ENCODE measurements around the gene PSMB5. TPM values are rescaled to one million over a fixed set of nuclear protein-coding genes. Genes with fewer than 3 reads are reported as not detected.
"Not testable (repeated sequence)": the region's sequence is repeated elsewhere in the genome, so short reads cannot be mapped to it uniquely, and the experiment has no call there.

PSMB5 gene
- total RNA-seq, 3 donors from 2014 or later (not counting 1 experiment from before 2014, with no cell fraction given), result 15.7 to 19.1 (median 16.4) TPM

DNA sequence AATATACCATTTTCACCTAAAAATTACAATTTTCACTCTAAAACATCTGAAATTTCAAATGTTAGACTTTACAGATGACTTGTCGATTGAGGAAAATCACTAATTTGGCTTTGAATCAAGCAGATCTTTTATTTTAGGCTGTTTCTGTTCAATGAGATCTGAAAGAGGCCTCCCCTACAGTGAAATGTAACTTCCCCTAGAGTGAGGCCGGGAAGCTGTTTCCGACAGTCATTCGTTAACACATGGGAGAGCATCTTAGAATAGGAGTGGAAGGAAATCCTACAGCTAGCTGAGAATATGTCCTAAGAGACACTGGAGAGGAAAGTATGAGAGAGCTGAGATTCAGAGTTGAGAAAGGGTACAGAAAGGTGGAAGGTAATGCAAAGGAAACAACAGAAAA lies 19.1 kb downstream of the PSMB5 start:
- Mint-ChIP-seq H3K27ac (no peak overlapping the region), H3K9me3 (no peaks in the 10 kb centered on the region), H3K4me3 (no peak overlapping the region), H3K4me1 (no peaks in the 10 kb centered on the region), H3K27me3 (ENCODE audit: low read depth in 2 of 2) (no peaks in the 10 kb centered on the region), H3K36me3 (no peaks in the 10 kb centered on the region)
- no peaks in the 10 kb centered on the region for H3K9me3 ChIP-seq (ENCODE audit: control insufficient read depth, insufficient read depth, low read length)
- DNase-seq (no peak), ATAC-seq (no peak)
- intact Hi-C loops (cut with micrococcal nuclease), result no loop called here
- H3K27me3 ChIP-seq (ENCODE audit: control insufficient read depth, insufficient read depth, low read length), result no peaks in the 10 kb centered on the region
- H3K27ac ChIP-seq (ENCODE audit: low read length), result no peak overlapping the region
- TF ChIP-seq, protein P1, sequence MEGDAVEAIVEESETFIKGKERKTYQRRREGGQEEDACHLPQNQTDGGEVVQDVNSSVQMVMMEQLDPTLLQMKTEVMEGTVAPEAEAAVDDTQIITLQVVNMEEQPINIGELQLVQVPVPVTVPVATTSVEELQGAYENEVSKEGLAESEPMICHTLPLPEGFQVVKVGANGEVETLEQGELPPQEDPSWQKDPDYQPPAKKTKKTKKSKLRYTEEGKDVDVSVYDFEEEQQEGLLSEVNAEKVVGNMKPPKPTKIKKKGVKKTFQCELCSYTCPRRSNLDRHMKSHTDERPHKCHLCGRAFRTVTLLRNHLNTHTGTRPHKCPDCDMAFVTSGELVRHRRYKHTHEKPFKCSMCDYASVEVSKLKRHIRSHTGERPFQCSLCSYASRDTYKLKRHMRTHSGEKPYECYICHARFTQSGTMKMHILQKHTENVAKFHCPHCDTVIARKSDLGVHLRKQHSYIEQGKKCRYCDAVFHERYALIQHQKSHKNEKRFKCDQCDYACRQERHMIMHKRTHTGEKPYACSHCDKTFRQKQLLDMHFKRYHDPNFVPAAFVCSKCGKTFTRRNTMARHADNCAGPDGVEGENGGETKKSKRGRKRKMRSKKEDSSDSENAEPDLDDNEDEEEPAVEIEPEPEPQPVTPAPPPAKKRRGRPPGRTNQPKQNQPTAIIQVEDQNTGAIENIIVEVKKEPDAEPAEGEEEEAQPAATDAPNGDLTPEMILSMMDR (IDR thresholded peaks at IDR 0.05), result no peak
- WGBS (ENCODE audit: insufficient coverage), result 76% methylated on average over 4 of the region's 4 CpGs
- H3K4me3 ChIP-seq (ENCODE audit: low read length), result no peak overlapping the region
- no peaks in the 10 kb centered on the region for H3K4me1 ChIP-seq (ENCODE audit: control insufficient read depth, insufficient read depth, low read length)
- no peaks in the 10 kb centered on the region for H3K36me3 ChIP-seq (ENCODE audit: control insufficient read depth, insufficient read depth, low read length)

DNA sequence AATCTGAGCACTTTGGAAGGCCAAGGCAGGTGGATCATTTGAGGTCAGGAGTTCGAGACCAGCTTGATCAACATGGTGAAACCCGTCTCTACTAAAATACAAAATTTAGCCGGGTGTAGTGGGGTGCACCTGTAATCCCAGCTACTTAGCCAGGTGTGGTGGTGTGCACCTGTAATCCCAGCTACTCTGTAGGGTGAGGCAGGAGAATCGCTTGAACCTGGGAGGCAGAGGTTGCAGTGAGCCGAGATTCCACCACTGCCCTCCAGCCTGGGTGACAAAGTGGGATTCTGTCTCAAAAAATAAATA lies 21.0 kb downstream of the PSMB5 start:
- H3K4me3 Mint-ChIP-seq; H3K27ac ChIP-seq (ENCODE audit: low read length); intact Hi-C loops (cut with micrococcal nuclease); H3K36me3 ChIP-seq (ENCODE audit: control insufficient read depth, insufficient read depth, low read length); H3K27ac Mint-ChIP-seq; H3K36me3 Mint-ChIP-seq; H3K4me3 ChIP-seq (ENCODE audit: low read length); H3K9me3 Mint-ChIP-seq; DNase-seq; H3K9me3 ChIP-seq (ENCODE audit: control insufficient read depth, insufficient read depth, low read length); H3K27me3 ChIP-seq (ENCODE audit: control insufficient read depth, insufficient read depth, low read length); H3K27me3 Mint-ChIP-seq (ENCODE audit: low read depth in 2 of 2); ATAC-seq; H3K4me1 ChIP-seq (ENCODE audit: control insufficient read depth, insufficient read depth, low read length): not testable (repeated sequence)
- peaks cover 10 to 19% of the 10 kb centered on the region in 2 donors for H3K4me1 Mint-ChIP-seq
- 95% methylated on average over 4 of the region's 5 CpGs for WGBS (ENCODE audit: insufficient coverage)

DNA sequence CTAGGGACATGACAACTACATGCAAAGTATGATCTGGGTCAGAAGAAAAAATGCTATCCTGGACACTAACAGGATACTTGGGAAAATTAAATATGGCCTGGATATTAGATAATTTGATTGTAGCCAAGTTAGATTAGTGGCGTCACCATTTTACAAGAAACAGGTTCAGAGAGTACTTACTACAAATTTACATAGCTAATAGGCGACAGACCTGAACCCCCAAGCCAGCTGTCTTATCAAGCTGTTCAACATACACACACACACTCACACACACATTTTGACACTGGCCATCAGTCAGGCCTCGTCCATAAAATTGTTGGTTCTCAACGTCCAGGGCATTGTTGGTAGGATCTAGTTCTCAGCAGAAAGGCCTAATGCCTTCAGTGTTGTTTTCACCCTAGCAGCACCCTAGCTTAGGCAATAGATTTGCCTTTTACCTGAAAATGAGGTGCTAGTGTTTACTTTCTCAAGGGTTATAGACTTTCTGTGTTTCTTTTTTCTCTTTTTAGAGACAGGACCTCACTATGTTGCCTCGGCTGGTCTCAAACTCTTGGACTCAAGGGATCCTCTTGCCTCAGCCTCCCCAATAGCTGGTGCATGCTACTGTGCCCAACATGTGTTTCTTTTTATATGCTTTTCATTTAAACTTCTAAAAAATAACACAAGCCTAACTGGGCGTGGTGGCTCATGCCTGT lies 21.5 kb downstream of the PSMB5 start:
- TF ChIP-seq, protein P1 (IDR thresholded peaks at IDR 0.05), result no peak
- no peaks in the 10 kb centered on the region for H3K9me3 ChIP-seq (ENCODE audit: control insufficient read depth, insufficient read depth, low read length)
- H3K27me3 Mint-ChIP-seq (ENCODE audit: low read depth in 2 of 2), result no peaks in the 10 kb centered on the region
- no peaks in the 10 kb centered on the region for H3K36me3 Mint-ChIP-seq
- H3K27me3 ChIP-seq (ENCODE audit: control insufficient read depth, insufficient read depth, low read length), result no peaks in the 10 kb centered on the region
- H3K27ac ChIP-seq (ENCODE audit: low read length), result no peak overlapping the region
- H3K9me3 Mint-ChIP-seq, result no peaks in the 10 kb centered on the region
- intact Hi-C loops (cut with micrococcal nuclease), result no loop called here
- 95% methylated on average over 6 of the region's 6 CpGs for WGBS (ENCODE audit: insufficient coverage)
- no peak overlapping the region for H3K4me3 Mint-ChIP-seq
- ATAC-seq, result no peak
- H3K4me1 Mint-ChIP-seq, result peaks cover 13 to 22% of the 10 kb centered on the region in 2 donors
- DNase-seq, result no peak
- peak overlapping the region in 1 of 2 donors; percentile 29 for H3K27ac Mint-ChIP-seq
- H3K36me3 ChIP-seq (ENCODE audit: control insufficient read depth, insufficient read depth, low read length), result no peaks in the 10 kb centered on the region
- H3K4me1 ChIP-seq (ENCODE audit: control insufficient read depth, insufficient read depth, low read length), result peaks cover 7% of the 10 kb centered on the region
- no peak overlapping the region for H3K4me3 ChIP-seq (ENCODE audit: low read length)

DNA sequence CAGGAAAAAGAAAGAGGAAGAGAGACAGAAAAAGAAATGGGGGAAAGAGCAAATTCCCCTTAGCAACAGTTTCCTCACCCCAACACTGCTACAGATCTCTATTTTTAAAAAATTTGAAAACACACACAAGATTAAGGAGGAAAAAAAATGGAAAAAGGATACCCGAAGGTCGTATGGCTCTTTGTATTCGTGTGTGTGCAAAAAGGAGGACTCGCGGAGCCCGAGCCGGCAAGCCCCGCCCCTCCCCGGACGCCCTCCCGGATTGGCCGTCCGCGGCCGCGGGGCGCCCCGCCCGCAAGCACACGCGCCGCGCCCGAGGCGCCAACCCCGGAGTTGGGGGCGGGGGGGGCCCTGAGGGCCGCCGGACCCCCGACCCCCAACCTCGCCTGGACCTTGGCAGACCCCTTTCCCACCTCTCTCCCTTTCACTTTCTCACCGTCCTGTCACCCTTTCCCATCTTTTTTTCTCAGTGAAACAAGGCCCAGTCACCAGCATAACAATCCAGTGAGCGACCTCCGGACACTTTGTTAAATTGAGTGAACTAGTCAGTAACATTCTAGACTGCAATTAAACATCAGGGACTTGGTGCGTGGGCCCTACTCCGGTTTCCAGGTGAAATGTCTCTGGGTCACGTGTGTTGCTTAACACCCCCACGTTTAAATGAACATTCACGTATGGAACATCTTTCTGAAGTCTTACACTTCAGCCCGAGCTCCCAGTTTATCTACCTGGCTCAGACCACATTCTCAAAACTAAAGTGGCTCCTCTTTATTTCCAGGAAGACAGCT lies 24.6 kb downstream of the PSMB5 start, which contains the start of gene C14orf93:
C14orf93 (minus strand) TSS at position 205 of the 788 bp plus-strand sequence. CDS start 11,120 bp downstream, outside the sequence.
- H3K4me1 ChIP-seq (ENCODE audit: control insufficient read depth, insufficient read depth, low read length), result peaks cover 23% of the 10 kb centered on the region
- H3K4me3 ChIP-seq (ENCODE audit: low read length), result peak within 1 kb of the TSS; percentile 66
- peak within 1 kb of the TSS; percentile 66 for H3K27ac ChIP-seq (ENCODE audit: low read length)
- DNase-seq, result peak; percentile 73 to 85
- 4% methylated on average over 40 of the region's 40 CpGs for WGBS (ENCODE audit: insufficient coverage)
- no peaks in the 10 kb centered on the region for H3K36me3 Mint-ChIP-seq
- no peaks in the 10 kb centered on the region for H3K9me3 Mint-ChIP-seq
- peak within 1 kb of the TSS; percentile 95 for H3K4me3 Mint-ChIP-seq
- H3K4me1 Mint-ChIP-seq, result peaks cover 30 to 38% of the 10 kb centered on the region in 2 donors
- no peaks in the 10 kb centered on the region for H3K27me3 Mint-ChIP-seq (ENCODE audit: low read depth in 2 of 2)
- no peaks in the 10 kb centered on the region for H3K9me3 ChIP-seq (ENCODE audit: control insufficient read depth, insufficient read depth, low read length)
- no peaks in the 10 kb centered on the region for H3K27me3 ChIP-seq (ENCODE audit: control insufficient read depth, insufficient read depth, low read length)
- H3K27ac Mint-ChIP-seq, result peak within 1 kb of the TSS; percentile 97 to 98
- intact Hi-C loops (cut with micrococcal nuclease), result loop anchor here (5.0 kb wide), 1 partner anchor 47 kb away; the partner anchor contains the start of gene CDH24
- peak; percentile 32 to 35 (median 34) for ATAC-seq
- TF ChIP-seq, protein P1 (IDR thresholded peaks at IDR 0.05), result no peak
- H3K36me3 ChIP-seq (ENCODE audit: control insufficient read depth, insufficient read depth, low read length), result no peaks in the 10 kb centered on the region
